ENCODE measurements around the gene ABCC1.

DNA sequence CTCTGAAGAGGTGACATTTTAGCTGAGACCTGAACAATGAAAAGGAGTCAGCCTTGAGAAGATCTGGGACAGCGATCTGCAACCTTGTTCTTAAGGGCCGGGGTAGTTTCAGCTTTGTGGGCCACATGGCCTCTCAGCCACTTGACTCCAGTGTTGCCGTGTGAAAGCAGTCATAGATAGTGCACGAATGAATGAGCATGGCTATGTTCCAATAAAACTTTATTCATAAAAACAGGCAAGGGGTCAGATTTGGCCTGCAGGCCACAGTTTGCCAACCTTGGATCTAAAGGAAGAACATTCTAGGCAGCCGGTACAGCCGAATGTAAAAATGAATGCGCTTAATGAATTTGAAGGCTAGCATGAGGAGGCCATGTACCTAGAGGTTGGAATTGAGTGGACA, 190.4 kb downstream of the ABCC1 start:
- no peak for TF ChIP-seq MXI1 (conservative IDR thresholded peaks at IDR 0.05; ENCODE audit: poor library complexity, severe bottlenecking)
- TF ChIP-seq, protein P1, sequence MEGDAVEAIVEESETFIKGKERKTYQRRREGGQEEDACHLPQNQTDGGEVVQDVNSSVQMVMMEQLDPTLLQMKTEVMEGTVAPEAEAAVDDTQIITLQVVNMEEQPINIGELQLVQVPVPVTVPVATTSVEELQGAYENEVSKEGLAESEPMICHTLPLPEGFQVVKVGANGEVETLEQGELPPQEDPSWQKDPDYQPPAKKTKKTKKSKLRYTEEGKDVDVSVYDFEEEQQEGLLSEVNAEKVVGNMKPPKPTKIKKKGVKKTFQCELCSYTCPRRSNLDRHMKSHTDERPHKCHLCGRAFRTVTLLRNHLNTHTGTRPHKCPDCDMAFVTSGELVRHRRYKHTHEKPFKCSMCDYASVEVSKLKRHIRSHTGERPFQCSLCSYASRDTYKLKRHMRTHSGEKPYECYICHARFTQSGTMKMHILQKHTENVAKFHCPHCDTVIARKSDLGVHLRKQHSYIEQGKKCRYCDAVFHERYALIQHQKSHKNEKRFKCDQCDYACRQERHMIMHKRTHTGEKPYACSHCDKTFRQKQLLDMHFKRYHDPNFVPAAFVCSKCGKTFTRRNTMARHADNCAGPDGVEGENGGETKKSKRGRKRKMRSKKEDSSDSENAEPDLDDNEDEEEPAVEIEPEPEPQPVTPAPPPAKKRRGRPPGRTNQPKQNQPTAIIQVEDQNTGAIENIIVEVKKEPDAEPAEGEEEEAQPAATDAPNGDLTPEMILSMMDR (IDR thresholded peaks at IDR 0.05; ENCODE audit: poor library complexity, severe bottlenecking) = no peak
- no peak for TF ChIP-seq RAD21 (conservative IDR thresholded peaks at IDR 0.05)
- TF ChIP-seq EZH2 (IDR thresholded peaks at IDR 0.05; ENCODE audit: borderline replicate concordance, insufficient read depth, low read length, poor library complexity, severe bottlenecking) = no peak
